Lower leg skin (tissue), 4 donors: Measurements from ENCODE around the gene NUP214. TPM values are rescaled to one million over a fixed set of nuclear protein-coding genes. Genes with fewer than 3 reads are reported as not detected.

Source experiments
- DNase-seq, 2 donors: peaks; one replicate each; pipeline ENCODE4 v3.0.0-alpha.2; 2019; ENCODE audit warnings: low spot score in 2 of 2
- H3K4me3 ChIP-seq: fragments of 200-600 bp; sonication (generic); 2 replicates; pipeline ENCODE4 v1.5.1; 2017; ENCODE audit warnings: mild to moderate bottlenecking, low read depth; ENCODE audit not compliant: poor library complexity, severe bottlenecking
- CTCF ChIP-seq, 3 donors: fragments of 450-650 bp; IDR thresholded peaks; one replicate each; pipeline ENCODE4 v1.5.1; 2016; ENCODE audit warnings: antibody characterized with exemption in 3 of 3, mild to moderate bottlenecking in 3 of 3, moderate library complexity in 2 of 3
- POLR2A ChIP-seq, 2 donors: fragments of 450-650 bp; IDR thresholded peaks; one replicate each; pipeline ENCODE4 v1.6.1; 2016 to 2017; ENCODE audit warnings: antibody characterized with exemption in 2 of 2, mild to moderate bottlenecking in 1 of 2, moderate library complexity in 1 of 2
- WGBS, 2 donors: methylation state at CpG; one replicate each; pipeline ENCODE4 v1.1.5; 2018; 5-methylcytosine and 5-hydroxymethylcytosine counted together
- intact Hi-C: fragments of 100-400 bp; cut with DNase I; formaldehyde crosslinking; loops from one replicate; pipeline ENCODE4 v1.15.0; 2023; ENCODE audit warnings: low total_unique reads
- total RNA-seq, 4 donors: library from RNA; depleted of rRNA; stranded (reverse); fragments of >200 nt; gene quantifications; one replicate each; pipeline ENCODE4 v1.1.0, GENCODE V29; 2016

Gene NUP214
- total RNA-seq, 4 donors from 2014 or later = 33.8 to 64.4 (median 39.8) TPM

DNA sequence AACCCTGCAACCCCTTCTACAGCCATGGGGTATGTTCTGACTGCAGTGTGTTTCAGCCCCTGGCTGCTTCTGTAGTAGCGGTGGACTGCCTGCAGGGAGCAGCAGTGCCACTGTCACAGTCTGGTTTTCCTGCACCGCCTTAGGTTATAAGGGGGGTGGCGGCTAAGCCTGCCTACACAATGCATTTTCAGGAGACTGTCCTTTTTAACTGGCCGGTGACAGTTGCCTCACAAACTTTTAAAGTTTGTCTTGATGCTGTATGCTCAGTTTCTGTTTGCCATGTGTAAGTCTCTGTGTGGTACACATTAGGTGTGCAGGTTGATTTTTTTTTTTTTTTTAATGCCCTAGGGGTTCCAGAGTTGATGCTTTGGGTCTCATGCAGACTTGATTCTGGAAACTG lies 53.0 kb downstream of the NUP214 start:
- 26 to 37% methylated on average over 4 of the region's 4 CpGs for WGBS, 2 donors
- peak in 1 of 2 donors; percentile 41 for DNase-seq
- H3K4me3 ChIP-seq = no peak overlapping the region
- intact Hi-C loops = loop anchor here (10.0 kb wide), 1 partner anchor 156 kb away; no protein-coding TSS in a partner anchor
- TF ChIP-seq CTCF (IDR thresholded peaks at IDR 0.05) (no peak), POLR2A (IDR thresholded peaks at IDR 0.05) (no peak)

GRCh38 chr9:131178926-131179325 lies 53.5 kb downstream of the NUP214 start:
- 89 to 93% methylated on average over 1 of the region's 1 CpG for WGBS, 2 donors

DNA sequence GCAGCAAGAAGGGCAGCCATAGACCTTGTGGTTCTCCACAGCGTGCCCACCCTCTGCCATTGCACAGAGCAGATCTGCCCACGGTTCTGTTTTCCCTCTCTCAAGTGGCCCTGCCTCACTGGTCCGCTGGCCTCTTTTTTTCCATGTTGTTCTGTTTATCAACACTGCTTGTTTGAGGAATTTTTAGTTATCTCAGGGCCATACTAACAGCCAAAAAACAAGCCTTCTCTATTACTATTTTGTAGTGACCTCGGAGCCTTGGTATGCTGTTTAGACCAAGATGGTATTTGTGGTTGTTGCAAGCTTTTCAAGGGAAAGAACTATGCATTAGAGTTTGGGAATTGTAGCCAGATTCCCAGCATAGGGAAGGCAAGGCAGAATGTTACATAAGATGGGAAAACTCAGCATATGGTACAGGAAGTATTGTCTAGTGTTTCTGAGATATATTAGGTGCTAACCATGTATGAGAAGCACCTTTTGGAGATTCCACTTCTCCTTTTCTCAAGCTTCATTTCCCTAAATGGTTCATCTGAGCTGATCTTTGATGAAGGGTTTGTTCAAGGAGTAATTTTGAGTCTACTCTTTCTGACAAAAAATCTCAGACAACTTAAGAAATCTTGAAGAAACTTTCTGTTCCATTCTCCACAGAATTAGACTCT lies 54.3 kb downstream of the NUP214 start:
- no peak for DNase-seq
- 75 to 83% methylated on average over 4 of the region's 4 CpGs for WGBS, 2 donors
- intact Hi-C loops = loop anchor here (10.0 kb wide), 1 partner anchor 155 kb away; no protein-coding TSS in a partner anchor
- no peak overlapping the region for H3K4me3 ChIP-seq
- TF ChIP-seq POLR2A (IDR thresholded peaks at IDR 0.05) (no peak), CTCF (IDR thresholded peaks at IDR 0.05) (no peak)

More at GRCh38 chr9:131178926-131179325, 53.5 kb downstream of the NUP214 start:
- DNase-seq = no peak
- TF ChIP-seq CTCF (IDR thresholded peaks at IDR 0.05) (no peak), POLR2A (IDR thresholded peaks at IDR 0.05) (no peak)
- intact Hi-C loops = loop anchor here (10.0 kb wide), 1 partner anchor 156 kb away; no protein-coding TSS in a partner anchor
- no peak overlapping the region for H3K4me3 ChIP-seq

- intact Hi-C loops = no loop called here
- WGBS, 2 donors = 76 to 83% methylated on average over 6 of the region's 6 CpGs
- no peak overlapping the region for H3K4me3 ChIP-seq
- no peak for DNase-seq
- TF ChIP-seq POLR2A (IDR thresholded peaks at IDR 0.05) (no peak), CTCF (IDR thresholded peaks at IDR 0.05) (no peak)
Measured at GRCh38 chr9:131180454-131180853, 55.1 kb downstream of the NUP214 start.

DNA sequence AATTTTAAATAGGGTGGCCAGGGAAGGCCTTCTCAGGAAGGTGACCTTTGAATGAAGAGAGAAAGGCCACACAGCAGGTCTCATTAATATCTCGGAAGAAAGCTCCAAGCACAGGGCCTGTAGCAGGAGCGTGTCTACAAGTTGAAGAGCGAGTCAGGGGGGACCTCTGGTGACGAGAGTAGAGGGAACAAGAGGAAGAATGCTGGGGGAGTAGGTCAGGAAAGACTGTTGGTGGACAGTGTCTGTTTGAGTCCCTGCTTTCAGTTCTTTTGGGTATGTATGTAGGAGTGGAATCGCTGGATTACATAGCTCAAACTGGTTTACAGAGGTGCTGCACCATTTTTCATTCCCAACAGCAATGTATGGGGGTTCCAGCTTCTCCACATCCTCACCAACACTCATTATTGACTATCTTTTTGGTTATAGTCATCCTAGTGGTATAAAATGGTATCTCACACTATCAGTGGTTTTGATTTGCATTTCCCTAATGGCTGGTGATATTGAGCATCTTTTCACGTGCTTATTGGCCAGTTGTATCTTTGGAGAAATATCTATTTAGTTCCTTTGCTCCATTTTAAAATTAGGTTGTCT lies 55.8 kb downstream of the NUP214 start:
- no peak for DNase-seq
- no peak overlapping the region for H3K4me3 ChIP-seq
- WGBS, 2 donors = 87 to 88% methylated on average over 6 of the region's 6 CpGs
- intact Hi-C loops = no loop called here
- TF ChIP-seq POLR2A (IDR thresholded peaks at IDR 0.05) = no peak

GRCh38 chr9:131185924-131186323 lies 60.5 kb downstream of the NUP214 start:
- no peak overlapping the region for H3K4me3 ChIP-seq
- DNase-seq = no peak
- intact Hi-C loops = no loop called here
- WGBS, 2 donors = 91 to 97% methylated on average over 3 of the region's 3 CpGs
- no peak for TF ChIP-seq CTCF (IDR thresholded peaks at IDR 0.05)
- TF ChIP-seq POLR2A (IDR thresholded peaks at IDR 0.05) = no peak
